Right atrium auricular region (tissue), 2 donors: ENCODE data around the gene DLG2. TPM values are rescaled to one million over a fixed set of nuclear protein-coding genes. Genes with fewer than 3 reads are reported as not detected.
"Not testable (repeated sequence)": the region's sequence is repeated elsewhere in the genome, so short reads cannot be mapped to it uniquely, and the experiment has no call there.

ENCODE experiments used
- DNase-seq: peaks from one replicate; pipeline ENCODE4 v3.0.0-alpha.2; 2019; ENCODE audit warnings: low spot score
- H3K27ac ChIP-seq, 2 donors: fragments of 200-600 bp; sonication (generic); 1 replicate in 1 of 2; 2 replicates in 1 of 2; pipeline ENCODE4 v1.5.1; 2016 to 2019
- H3K27me3 ChIP-seq, 2 donors: fragments of 200-600 bp; sonication (generic); one replicate each; pipeline versions ENCODE4 v1.5.1 to v1.6.0; 2017 to 2019
- H3K36me3 ChIP-seq: fragments of 200-600 bp; sonication (generic); one replicate; pipeline ENCODE4 v1.5.1; 2016
- H3K4me1 ChIP-seq, 2 donors: fragments of 200-600 bp; sonication (generic); one replicate each; pipeline versions ENCODE4 v1.5.1 to v1.6.0; 2017 to 2019
- H3K4me3 ChIP-seq, 2 donors: fragments of 200-600 bp; sonication (generic); 1 replicate in 1 of 2; 2 replicates in 1 of 2; pipeline ENCODE4 v1.5.1; 2017 to 2019; ENCODE audit warnings: mild to moderate bottlenecking in 1 of 2, moderate library complexity in 1 of 2
- H3K9me3 ChIP-seq, 2 donors: fragments of 200-600 bp; sonication (generic); one replicate each; pipeline ENCODE4 v1.5.1; 2019
- total RNA-seq, 2 donors: library from RNA; depleted of rRNA; stranded (reverse); fragments of >200 nt; gene quantifications; one replicate each; pipeline ENCODE4 v1.1.0, GENCODE V29; 2016
- TF ChIP-seq, protein P1 (sequence below), 2 donors: fragments of 200-600 bp; sonication (generic); IDR thresholded peaks; one replicate each; pipeline ENCODE4 v1.5.1; 2019; ENCODE audit warnings: antibody characterized with exemption in 2 of 2

Gene DLG2
- total RNA-seq, 2 donors from 2014 or later, result 6.6 to 6.7 TPM

DNA sequence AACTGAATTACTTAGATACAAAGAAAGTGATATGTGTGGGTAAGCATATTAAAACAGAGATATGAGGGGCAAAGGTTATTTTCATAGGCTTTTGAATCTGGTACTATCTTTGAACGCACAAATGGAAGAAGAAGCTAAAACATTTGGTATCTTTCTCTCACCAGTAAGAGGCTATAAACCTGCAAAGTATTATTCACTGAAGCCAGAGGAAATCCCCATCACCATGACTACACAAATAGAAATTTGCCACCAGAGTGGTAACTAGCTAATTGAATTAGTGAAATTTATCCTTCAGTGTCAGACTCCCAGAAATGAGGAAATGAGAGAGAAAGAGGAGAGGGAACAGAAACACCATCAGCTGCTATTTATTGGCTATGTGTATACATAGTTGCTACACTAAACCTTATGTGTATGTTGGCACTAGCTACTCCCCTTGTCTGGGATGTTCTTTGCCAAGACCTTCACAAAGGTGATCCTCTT lies 503.4 kb downstream of the DLG2 start:
- DNase-seq, result no peak

DNA sequence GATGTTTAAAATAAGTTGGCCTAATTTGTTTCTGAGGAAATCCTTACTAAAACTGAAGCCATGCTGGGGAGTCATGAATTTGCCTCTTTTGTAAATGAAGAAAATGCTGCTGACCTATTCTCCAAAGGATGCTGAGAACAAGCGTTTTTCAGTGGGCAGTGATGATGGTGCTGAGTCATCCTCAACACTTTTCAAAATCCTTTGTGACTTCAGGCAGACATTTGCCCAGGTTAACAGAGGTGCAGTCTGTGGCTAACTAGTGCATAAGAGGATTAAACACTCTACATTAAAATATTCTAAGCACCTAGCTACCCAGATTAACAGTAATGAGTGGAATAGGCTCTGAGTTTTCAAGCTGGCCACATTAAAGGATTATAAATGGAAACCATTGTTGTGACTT lies 509.0 kb downstream of the DLG2 start:
- H3K9me3 ChIP-seq, result no peaks in the 10 kb centered on the region
- H3K36me3 ChIP-seq, result no peaks in the 10 kb centered on the region
- no peak overlapping the region for H3K27ac ChIP-seq
- no peaks in the 10 kb centered on the region for H3K27me3 ChIP-seq
- TF ChIP-seq, protein P1, sequence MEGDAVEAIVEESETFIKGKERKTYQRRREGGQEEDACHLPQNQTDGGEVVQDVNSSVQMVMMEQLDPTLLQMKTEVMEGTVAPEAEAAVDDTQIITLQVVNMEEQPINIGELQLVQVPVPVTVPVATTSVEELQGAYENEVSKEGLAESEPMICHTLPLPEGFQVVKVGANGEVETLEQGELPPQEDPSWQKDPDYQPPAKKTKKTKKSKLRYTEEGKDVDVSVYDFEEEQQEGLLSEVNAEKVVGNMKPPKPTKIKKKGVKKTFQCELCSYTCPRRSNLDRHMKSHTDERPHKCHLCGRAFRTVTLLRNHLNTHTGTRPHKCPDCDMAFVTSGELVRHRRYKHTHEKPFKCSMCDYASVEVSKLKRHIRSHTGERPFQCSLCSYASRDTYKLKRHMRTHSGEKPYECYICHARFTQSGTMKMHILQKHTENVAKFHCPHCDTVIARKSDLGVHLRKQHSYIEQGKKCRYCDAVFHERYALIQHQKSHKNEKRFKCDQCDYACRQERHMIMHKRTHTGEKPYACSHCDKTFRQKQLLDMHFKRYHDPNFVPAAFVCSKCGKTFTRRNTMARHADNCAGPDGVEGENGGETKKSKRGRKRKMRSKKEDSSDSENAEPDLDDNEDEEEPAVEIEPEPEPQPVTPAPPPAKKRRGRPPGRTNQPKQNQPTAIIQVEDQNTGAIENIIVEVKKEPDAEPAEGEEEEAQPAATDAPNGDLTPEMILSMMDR (IDR thresholded peaks at IDR 0.05), result no peak
- no peaks in the 10 kb centered on the region for H3K4me1 ChIP-seq
- no peak for DNase-seq
- no peak overlapping the region for H3K4me3 ChIP-seq

More for the DNA sequence above, 503.4 kb downstream of the DLG2 start:
- no peak overlapping the region for H3K4me3 ChIP-seq
- TF ChIP-seq, protein P1 (IDR thresholded peaks at IDR 0.05), result no peak
- H3K9me3 ChIP-seq, result no peaks in the 10 kb centered on the region
- no peaks in the 10 kb centered on the region for H3K36me3 ChIP-seq
- H3K27ac ChIP-seq, result no peak overlapping the region
- no peaks in the 10 kb centered on the region for H3K4me1 ChIP-seq
- H3K27me3 ChIP-seq, result no peaks in the 10 kb centered on the region

DNA sequence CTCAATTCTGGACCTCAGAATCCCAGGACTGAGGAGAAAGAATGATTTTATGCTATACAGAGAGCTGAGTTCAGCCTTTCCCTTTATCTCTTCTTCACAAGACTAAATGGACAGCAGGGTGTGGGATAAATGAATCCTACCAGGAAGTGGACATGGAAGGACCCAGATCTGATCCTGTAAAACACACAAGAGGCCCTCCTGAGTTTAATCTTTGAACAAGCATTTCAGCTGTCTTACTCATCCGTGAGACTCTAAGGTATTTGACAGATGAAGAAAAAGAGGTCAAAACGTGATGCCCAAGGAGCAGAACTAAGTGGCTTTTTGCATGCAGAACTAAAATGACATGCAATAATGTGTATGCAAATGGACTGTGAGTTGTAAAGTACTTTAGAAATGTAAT lies 511.3 kb downstream of the DLG2 start:
- no peak overlapping the region for H3K27ac ChIP-seq
- no peak overlapping the region for H3K4me3 ChIP-seq
- TF ChIP-seq, protein P1 (IDR thresholded peaks at IDR 0.05), result no peak
- H3K4me1 ChIP-seq, result no peaks in the 10 kb centered on the region
- no peaks in the 10 kb centered on the region for H3K9me3 ChIP-seq
- no peaks in the 10 kb centered on the region for H3K36me3 ChIP-seq
- H3K27me3 ChIP-seq, result no peaks in the 10 kb centered on the region
- DNase-seq, result no peak

DNA sequence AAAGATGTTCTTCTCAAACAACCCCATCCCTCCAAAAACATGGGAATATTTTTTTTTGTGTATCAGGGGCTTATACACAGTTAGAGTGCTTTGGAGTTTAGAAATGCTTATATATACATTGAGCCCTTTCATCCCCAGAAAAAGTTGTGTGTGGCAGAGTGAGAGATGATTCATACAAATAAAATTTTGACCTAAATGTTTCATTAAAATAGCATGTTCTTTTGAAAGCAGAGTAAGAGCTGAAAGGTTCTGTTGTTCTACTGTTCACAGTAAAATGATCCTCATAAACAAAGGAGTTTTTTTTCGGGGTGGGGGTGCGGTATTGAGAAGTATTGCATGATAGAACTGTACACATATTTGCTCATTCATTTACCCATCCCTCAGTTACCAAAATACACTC lies 512.4 kb downstream of the DLG2 start:
- no peaks in the 10 kb centered on the region for H3K9me3 ChIP-seq
- no peak for DNase-seq
- TF ChIP-seq, protein P1 (IDR thresholded peaks at IDR 0.05), result no peak
- no peak overlapping the region for H3K4me3 ChIP-seq
- no peaks in the 10 kb centered on the region for H3K27me3 ChIP-seq
- H3K4me1 ChIP-seq, result no peaks in the 10 kb centered on the region
- no peaks in the 10 kb centered on the region for H3K36me3 ChIP-seq
- no peak overlapping the region for H3K27ac ChIP-seq

DNA sequence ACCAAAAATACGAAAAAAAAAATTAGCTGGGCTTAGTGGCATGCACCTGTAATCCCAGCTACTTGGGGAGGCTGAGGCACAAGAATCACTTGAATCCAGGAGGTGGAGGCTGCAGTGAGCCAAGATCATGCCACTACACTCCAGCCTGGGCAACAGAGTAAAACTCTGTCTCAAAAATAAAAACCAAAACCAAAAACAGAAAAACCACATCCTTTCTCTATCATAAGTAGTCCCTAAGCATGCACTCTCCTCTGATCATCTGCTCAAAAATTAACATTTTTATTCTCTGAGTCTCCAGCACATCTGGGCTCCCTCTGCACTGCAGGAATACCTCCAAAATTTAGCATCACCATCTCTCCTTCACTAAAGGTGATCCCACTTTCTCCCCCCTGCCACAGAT lies 516.9 kb downstream of the DLG2 start:
- DNase-seq, H3K4me1 ChIP-seq, H3K36me3 ChIP-seq, H3K4me3 ChIP-seq, H3K9me3 ChIP-seq, H3K27ac ChIP-seq, H3K27me3 ChIP-seq: not testable (repeated sequence)

DNA sequence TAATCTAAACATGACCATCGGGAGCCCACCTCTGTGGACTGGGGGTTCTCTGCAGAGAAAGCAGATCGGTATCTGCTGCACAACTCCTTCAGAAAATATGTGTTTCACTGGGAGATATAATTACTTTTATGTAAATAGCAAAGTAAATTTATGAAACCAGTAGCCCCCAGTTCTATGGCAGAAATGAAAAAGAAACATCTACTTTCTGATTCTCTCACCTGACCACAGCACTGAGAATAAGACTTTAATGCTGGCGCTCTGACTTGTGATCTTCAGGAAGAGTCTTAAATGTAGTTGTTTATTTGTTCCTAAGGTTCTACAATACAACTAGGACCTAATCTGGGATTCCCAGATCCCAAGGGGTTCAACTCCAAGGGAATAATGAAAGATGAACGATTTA lies 518.0 kb downstream of the DLG2 start:
- DNase-seq, result no peak
- no peaks in the 10 kb centered on the region for H3K27me3 ChIP-seq
- no peaks in the 10 kb centered on the region for H3K9me3 ChIP-seq
- H3K4me1 ChIP-seq, result no peaks in the 10 kb centered on the region
- H3K4me3 ChIP-seq, result no peak overlapping the region
- H3K36me3 ChIP-seq, result no peaks in the 10 kb centered on the region
- H3K27ac ChIP-seq, result no peak overlapping the region
- TF ChIP-seq, protein P1 (IDR thresholded peaks at IDR 0.05), result no peak
